GM13977 (cell line): ENCODE data around the gene LALBA.
"Not testable (repeated sequence)": the region's sequence is repeated elsewhere in the genome, so short reads cannot be mapped to it uniquely, and the experiment has no call there.

Experiments used
- DNase-seq: peaks from one replicate; pipeline ENCODE4 v3.0.0; 2012; ENCODE audit warnings: low spot score
- in situ Hi-C: fragments of 300-500 bp; cut with MboI; formaldehyde crosslinking; loops from one replicate; pipeline ENCODE4 v1.12.0; 2022; ENCODE audit warnings: low sequenced_read_pairs, low pct_unique_long_range_greater_than_20kb, mixed read lengths, inconsistent platforms; ENCODE audit not compliant: unreplicated experiment
- TF ChIP-seq, protein P1 (sequence below): IDR thresholded peaks from 2 replicates; pipeline ENCODE4 v1.5.1; 2012; ENCODE audit warnings: mild to moderate bottlenecking, control low read depth; ENCODE audit not compliant: insufficient read depth; ENCODE audit errors: extremely low read depth, missing control alignments

The LALBA gene

DNA sequence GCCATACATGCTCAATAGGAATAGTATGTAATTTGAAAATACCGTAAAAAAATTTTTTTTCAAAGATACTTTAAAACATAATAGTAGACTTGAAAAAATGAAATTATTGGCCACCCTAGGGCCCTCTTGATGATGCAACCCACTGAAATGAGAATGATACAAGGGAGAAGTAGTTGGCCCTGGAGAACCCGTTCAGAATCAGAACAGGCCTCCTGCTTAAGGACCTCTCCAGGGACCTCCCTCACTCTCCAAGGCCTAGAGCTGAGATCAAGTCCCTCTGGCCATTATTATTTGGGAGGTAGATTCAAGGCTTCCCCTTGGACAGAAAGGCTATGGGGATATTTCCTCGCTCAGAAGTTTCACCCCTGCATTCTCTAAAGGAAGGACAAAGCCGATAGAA lies 11.9 kb downstream of the LALBA start:
- in situ Hi-C loops = no loop called here
- TF ChIP-seq, protein P1, sequence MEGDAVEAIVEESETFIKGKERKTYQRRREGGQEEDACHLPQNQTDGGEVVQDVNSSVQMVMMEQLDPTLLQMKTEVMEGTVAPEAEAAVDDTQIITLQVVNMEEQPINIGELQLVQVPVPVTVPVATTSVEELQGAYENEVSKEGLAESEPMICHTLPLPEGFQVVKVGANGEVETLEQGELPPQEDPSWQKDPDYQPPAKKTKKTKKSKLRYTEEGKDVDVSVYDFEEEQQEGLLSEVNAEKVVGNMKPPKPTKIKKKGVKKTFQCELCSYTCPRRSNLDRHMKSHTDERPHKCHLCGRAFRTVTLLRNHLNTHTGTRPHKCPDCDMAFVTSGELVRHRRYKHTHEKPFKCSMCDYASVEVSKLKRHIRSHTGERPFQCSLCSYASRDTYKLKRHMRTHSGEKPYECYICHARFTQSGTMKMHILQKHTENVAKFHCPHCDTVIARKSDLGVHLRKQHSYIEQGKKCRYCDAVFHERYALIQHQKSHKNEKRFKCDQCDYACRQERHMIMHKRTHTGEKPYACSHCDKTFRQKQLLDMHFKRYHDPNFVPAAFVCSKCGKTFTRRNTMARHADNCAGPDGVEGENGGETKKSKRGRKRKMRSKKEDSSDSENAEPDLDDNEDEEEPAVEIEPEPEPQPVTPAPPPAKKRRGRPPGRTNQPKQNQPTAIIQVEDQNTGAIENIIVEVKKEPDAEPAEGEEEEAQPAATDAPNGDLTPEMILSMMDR = no peak
- no peak for DNase-seq

DNA sequence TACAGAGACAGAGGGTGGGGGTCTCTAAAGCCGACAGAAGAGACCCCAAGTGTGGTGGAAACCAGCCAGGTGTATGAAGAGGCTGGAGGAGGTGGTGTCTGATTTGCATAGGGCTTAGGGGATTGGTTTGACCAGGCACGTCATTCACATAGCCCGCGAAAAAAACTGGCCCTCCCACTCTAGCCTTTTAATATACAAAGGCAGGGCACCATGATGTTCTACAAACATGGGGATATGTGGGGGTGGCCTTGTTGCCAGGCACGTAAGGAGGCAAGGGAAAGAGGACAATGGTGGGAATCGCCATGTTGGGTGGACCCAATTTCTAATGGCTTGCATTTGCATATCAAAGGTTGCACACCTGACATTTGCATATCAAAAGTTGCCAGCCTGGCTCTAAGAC lies 13.2 kb downstream of the LALBA start:
- TF ChIP-seq, protein P1 = no peak
- DNase-seq = no peak
- in situ Hi-C loops = no loop called here

DNA sequence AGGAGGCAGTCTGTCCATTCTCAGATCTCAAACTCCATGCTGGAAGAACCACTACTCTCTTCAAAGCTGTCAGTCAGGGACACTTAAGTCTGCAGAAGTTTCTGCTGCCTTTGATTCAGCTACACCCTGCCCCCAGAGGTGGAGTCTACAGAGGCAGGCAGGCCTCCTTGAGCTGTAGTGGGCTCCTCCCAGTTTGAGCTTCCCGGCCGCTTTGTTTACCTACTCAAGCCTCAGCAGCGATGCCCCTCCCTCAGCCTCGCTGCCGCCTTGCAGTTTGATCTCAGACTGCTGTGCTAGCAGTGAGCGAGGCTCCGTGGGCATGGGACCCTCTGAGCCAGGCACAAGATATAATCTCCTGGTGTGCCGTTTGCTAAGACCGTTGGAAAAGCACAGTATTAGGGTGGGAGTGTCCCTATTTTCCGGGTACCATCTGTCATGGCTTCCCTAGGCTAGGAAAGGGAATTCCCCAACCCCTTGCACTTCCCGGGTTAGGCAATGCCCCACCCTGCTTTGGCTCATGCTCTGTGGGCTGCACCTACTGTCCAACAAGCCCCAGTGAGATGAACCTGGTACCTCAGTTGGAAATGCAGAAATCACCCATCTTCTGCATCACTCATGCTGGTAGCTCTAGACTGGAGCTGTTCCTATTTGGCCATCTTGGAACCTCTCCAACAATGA lies 16.0 kb downstream of the LALBA start:
- in situ Hi-C loops = not testable (repeated sequence)

DNA sequence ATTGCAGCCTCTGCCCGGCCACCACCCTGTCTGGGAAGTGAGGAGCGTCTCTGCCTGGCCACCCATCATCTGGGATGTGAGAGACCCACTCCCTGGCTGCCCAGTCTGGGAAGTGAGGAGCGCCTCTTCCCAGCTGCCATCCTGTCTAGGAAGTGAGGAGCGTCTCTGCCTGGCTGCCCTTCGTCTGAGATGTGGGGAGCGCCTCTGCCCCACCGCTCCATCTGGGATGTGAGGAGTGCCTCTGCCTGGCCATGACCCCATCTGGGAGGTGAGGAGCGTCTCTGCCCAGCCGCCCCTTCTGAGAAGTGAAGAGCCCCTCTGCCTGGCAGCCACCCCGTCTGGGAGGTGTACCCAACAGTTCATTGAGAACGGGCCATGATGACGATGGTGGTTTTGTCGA lies 18.2 kb downstream of the LALBA start:
- in situ Hi-C loops, DNase-seq: not testable (repeated sequence)

More for the DNA sequence above, 16.0 kb downstream of the LALBA start:
- DNase-seq = not testable (repeated sequence)

DNA sequence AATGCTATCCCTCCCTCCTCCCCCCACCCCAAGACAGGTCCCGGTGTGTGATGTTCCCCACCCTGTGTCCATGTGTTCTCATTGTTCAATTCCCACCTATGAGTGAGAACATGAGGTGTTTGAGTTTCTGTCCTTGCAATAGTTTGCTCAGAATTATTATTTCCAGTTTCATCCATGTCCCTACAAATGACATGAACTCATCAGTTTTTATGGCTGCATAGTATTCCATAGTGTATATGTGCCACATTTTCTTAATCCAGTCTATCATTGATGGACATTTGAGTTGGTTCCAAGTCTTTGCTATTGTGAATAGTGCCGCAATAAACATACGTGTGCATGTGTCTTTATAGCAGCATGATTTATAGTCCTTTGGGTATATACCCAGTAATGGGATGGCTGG lies 22.8 kb downstream of the LALBA start:
- DNase-seq, in situ Hi-C loops: not testable (repeated sequence)

DNA sequence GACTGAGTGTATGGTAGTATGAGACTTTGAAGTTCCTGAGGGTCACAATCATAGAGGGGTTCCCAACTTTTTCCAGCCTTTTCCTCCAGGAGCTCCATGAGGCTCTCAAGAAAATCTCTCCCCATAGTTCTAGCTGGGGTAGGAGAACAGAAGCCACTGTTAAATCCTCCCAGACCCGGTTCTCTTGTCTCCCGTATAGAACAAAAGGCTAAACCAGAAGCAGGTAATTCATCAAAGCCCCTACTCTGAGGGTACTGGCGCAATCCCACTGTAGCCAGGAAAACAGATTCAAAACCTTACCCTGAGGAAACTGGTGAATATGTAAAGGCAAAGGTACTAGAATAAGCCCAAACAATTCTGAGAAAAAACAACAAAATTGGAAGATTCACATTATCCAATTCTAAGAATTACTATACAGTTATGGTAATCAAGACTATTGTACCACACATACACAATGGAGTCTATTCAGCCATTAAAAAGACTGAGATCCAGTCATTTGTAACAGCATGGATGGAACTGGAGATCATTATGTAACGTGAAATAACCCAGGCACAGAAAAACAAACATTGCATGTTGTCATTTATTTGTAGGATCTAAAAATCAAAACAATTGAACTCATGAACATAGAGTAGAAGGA lies 23.9 kb downstream of the LALBA start:
- TF ChIP-seq, protein P1 = no peak
- in situ Hi-C loops = no loop called here
- no peak for DNase-seq

DNA sequence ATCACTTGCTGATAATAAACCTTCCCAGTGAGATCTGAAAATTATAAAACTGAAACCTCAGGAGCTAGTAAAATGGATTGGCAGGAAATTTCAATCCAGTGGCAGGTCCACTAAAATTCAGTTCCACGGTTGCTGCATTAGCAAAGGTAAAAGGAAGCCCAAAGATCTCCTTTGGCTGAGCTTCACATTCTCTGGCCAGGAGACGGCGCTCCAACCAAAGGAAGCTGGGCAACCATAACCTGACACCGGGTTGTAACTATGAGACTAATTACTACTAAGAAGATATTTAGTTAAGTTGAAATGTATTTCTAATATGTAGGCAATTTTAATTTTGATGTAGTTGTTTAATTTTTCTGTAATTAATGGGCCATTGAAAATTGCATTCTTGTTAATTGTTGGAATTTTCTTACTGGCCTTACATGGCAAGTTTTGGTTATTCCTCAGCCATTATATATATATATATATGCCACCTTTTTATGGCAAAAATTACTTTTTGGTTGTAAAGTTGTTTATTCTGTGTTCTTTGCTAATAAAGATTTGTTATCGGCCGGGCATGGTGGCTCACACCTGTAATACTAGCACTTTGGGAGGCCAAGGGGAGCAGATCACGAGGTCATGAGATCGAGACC lies 27.4 kb downstream of the LALBA start:
- TF ChIP-seq, protein P1 = peak; percentile 87
- in situ Hi-C loops = no loop called here
- DNase-seq = peak; percentile 56

DNA sequence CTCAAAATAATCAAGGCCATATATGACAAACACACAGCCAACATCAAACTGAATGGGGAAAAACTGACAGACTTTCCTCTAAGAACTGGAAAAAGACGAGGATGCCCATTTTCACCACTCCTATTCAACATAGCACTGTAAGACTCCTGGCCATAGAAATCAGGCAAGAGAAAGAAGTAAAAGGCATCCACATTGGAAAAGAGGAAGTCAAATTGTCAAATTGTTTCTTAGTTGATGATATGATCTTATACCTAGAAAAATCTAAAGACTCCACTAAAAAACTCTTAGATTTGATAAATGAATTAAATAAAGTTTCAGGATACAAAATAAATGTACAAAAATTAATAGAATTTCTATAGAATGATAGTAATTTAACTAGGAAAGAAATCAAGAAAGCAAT lies 33.2 kb downstream of the LALBA start:
- in situ Hi-C loops = loop anchor here (10.0 kb wide), 1 partner anchor 78 kb away; no protein-coding TSS in a partner anchor
- DNase-seq = no peak
- TF ChIP-seq, protein P1 = no peak
